RCC 7860 (cell line): Measurements from ENCODE around the gene TOMM40.
"Not testable (repeated sequence)": the region's sequence is repeated elsewhere in the genome, so short reads cannot be mapped to it uniquely, and the experiment has no call there.

Experiments
- DNase-seq: peaks from one replicate; pipeline ENCODE4 v3.0.0-alpha.2; 2015; ENCODE audit warnings: low spot score
- FAIRE-seq: peaks from 2 replicates; lab custom pipeline; 2012; peaks lifted over from hg19 to GRCh38; lab: Jason Lieb, UNC

The TOMM40 gene

GRCh38 chr19:44893332-44894051 is 2.4 kb downstream of the TOMM40 start:
- FAIRE-seq, result no peak
- DNase-seq, result no peak

- DNase-seq (no peak), FAIRE-seq (no peak)
These were observed 3.0 kb downstream of the TOMM40 start for GRCh38 chr19:44894052-44894400.

- no peak for DNase-seq
- no peak for FAIRE-seq
These were observed 3.9 kb downstream of the TOMM40 start for GRCh38 chr19:44894946-44895345.

GRCh38 chr19:44897835-44898234 is 6.8 kb downstream of the TOMM40 start:
- no peak for DNase-seq

GRCh38 chr19:44900328-44901244 is 9.5 kb downstream of the TOMM40 start:
- DNase-seq, result no peak

More at GRCh38 chr19:44897835-44898234, 6.8 kb downstream of the TOMM40 start:
- FAIRE-seq, result no peak

GRCh38 chr19:44903216-44903601 is 12.2 kb downstream of the TOMM40 start:
- no peak for FAIRE-seq
- no peak for DNase-seq

More at GRCh38 chr19:44900328-44901244, 9.5 kb downstream of the TOMM40 start:
- FAIRE-seq, result no peak

- DNase-seq (peak; percentile 10), FAIRE-seq (no peak)
These were observed 12.8 kb downstream of the TOMM40 start for GRCh38 chr19:44903602-44904425.

GRCh38 chr19:44904426-44904994 is 13.5 kb downstream of the TOMM40 start:
- DNase-seq, result no peak
- no peak for FAIRE-seq

- FAIRE-seq (no peak), DNase-seq (no peak)
These were observed 14.5 kb downstream of the TOMM40 start, which contains the start of gene APOE for GRCh38 chr19:44905437-44906160. APOE (plus strand) TSS chr19:44905796; CDS start chr19:44906625, 829 bp downstream.

- FAIRE-seq, result no peak
- DNase-seq, result no peak
These were observed 16.6 kb downstream of the TOMM40 start for GRCh38 chr19:44907613-44908012.

- no peak for DNase-seq
- FAIRE-seq, result no peak
These were observed 17.2 kb downstream of the TOMM40 start for GRCh38 chr19:44908074-44908835.

- DNase-seq (no peak), FAIRE-seq (no peak)
These were observed 17.8 kb downstream of the TOMM40 start for GRCh38 chr19:44908836-44909261.

- FAIRE-seq (no peak), DNase-seq (no peak)
These were observed 18.7 kb downstream of the TOMM40 start for GRCh38 chr19:44909775-44910174.

GRCh38 chr19:44911896-44912295 is 20.8 kb downstream of the TOMM40 start:
- not testable (repeated sequence) for DNase-seq, FAIRE-seq

- no peak for FAIRE-seq
- DNase-seq, result no peak
These were observed 21.8 kb downstream of the TOMM40 start for GRCh38 chr19:44912854-44913253.

- FAIRE-seq, DNase-seq: not testable (repeated sequence)
These were observed 22.7 kb downstream of the TOMM40 start for GRCh38 chr19:44913512-44914432.

- not testable (repeated sequence) for FAIRE-seq
These were observed 23.6 kb downstream of the TOMM40 start, which contains the start of gene APOC1 for GRCh38 chr19:44914433-44915206. APOC1 (plus strand) TSS chr19:44914608; CDS start chr19:44914892, 284 bp downstream.

More at GRCh38 chr19:44914433-44915206, 23.6 kb downstream of the TOMM40 start, which contains the start of gene APOC1:
- DNase-seq, result peak; percentile 43
